Measurements from ENCODE around the gene ZNF521. TPM values are rescaled to one million over a fixed set of nuclear protein-coding genes. Genes with fewer than 3 reads are reported as not detected.
A peak's percentile ranks its signal among the peaks of the same experiment; 100 is the strongest.

Gene ZNF521
- total and polyA plus RNA-seq, 4 donors: 0.50 to 3.7 (median 1.5) TPM

- Histone ChIP-seq H3K4me3 (ENCODE audit: low read depth in 1 of 3, low read length in 3 of 3) (no peak overlapping the region), H3K27ac (ENCODE audit: low read depth in 1 of 2, low read length in 2 of 2) (no peak overlapping the region), H3K27me3 (ENCODE audit: control insufficient read depth in 4 of 4, insufficient read depth in 4 of 4, low read length in 3 of 4) (no peaks in the 10 kb centered on the region), H3K36me3 (ENCODE audit: control insufficient read depth in 4 of 4, insufficient read depth in 3 of 4, low read depth in 1 of 4, low read length in 3 of 4) (no peaks in the 10 kb centered on the region), H3K9me3 (ENCODE audit: control insufficient read depth in 4 of 4, low read length in 3 of 4) (no peaks in the 10 kb centered on the region), H3K9ac (ENCODE audit: low read depth in 1 of 2, low read length in 2 of 2) (no peak overlapping the region), H3K4me1 (ENCODE audit: control insufficient read depth in 4 of 4, insufficient read depth in 4 of 4, low read length in 3 of 4) (no peaks in the 10 kb centered on the region)
- TF ChIP-seq ZBTB33 (IDR thresholded peaks at IDR 0.05) (no peak), MAX (IDR thresholded peaks at IDR 0.05) (no peak), GABPA (IDR thresholded peaks at IDR 0.05 in 1 of 2, conservative IDR thresholded peaks at IDR 0.05 in 1 of 2) (no peak), HNF4A (conservative IDR thresholded peaks at IDR 0.05) (no peak), CTCF (IDR thresholded peaks at IDR 0.05; ENCODE audit: low read depth, low read length, missing input control) (no peak), REST (IDR thresholded peaks at IDR 0.05) (no peak), SP1 (IDR thresholded peaks at IDR 0.05) (no peak), ATF3 (IDR thresholded peaks at IDR 0.05) (no peak), RXRA (IDR thresholded peaks at IDR 0.05) (no peak), NR2F2 (IDR thresholded peaks at IDR 0.05) (no peak), EGR1 (IDR thresholded peaks at IDR 0.05; ENCODE audit: low read depth in 2 of 2) (no peak), HNF4G (IDR thresholded peaks at IDR 0.05) (no peak), JUND (IDR thresholded peaks at IDR 0.05) (no peak), RAD21 (IDR thresholded peaks at IDR 0.05) (no peak)
- WGBS: 61% methylated on average over 2 of the region's 2 CpGs
- no peak for DNase-seq (ENCODE audit: low spot score)
Measured at GRCh38 chr18:25144820-25145219, 207.1 kb downstream of the ZNF521 start.

GRCh38 chr18:25141886-25142285 lies 210.1 kb downstream of the ZNF521 start:
- H3K4me3 ChIP-seq (ENCODE audit: low read depth in 1 of 3, low read length in 3 of 3): no peak overlapping the region
- H3K4me1 ChIP-seq (ENCODE audit: control insufficient read depth in 4 of 4, insufficient read depth in 4 of 4, low read length in 3 of 4): no peaks in the 10 kb centered on the region
- no peak for DNase-seq (ENCODE audit: low spot score)
- H3K27me3 ChIP-seq (ENCODE audit: control insufficient read depth in 4 of 4, insufficient read depth in 4 of 4, low read length in 3 of 4): no peaks in the 10 kb centered on the region
- no peak overlapping the region for H3K27ac ChIP-seq (ENCODE audit: low read depth in 1 of 2, low read length in 2 of 2)
- no peaks in the 10 kb centered on the region for H3K36me3 ChIP-seq (ENCODE audit: control insufficient read depth in 4 of 4, insufficient read depth in 3 of 4, low read depth in 1 of 4, low read length in 3 of 4)
- no peaks in the 10 kb centered on the region for H3K9me3 ChIP-seq (ENCODE audit: control insufficient read depth in 4 of 4, low read length in 3 of 4)
- no peak overlapping the region for H3K9ac ChIP-seq (ENCODE audit: low read depth in 1 of 2, low read length in 2 of 2)
- no peak for TF ChIP-seq MAX (IDR thresholded peaks at IDR 0.05)
- TF ChIP-seq REST (IDR thresholded peaks at IDR 0.05): peak; percentile 30
- no peak for TF ChIP-seq HNF4A (conservative IDR thresholded peaks at IDR 0.05)
- peak; percentile 12 for TF ChIP-seq SP1 (IDR thresholded peaks at IDR 0.05)
- no peak for TF ChIP-seq ATF3 (IDR thresholded peaks at IDR 0.05)
- TF ChIP-seq EGR1 (IDR thresholded peaks at IDR 0.05; ENCODE audit: low read depth in 2 of 2): no peak
- 73% methylated on average over 3 of the region's 3 CpGs for WGBS
